ENCODE measurements around the gene TRIM61.
"Not testable (repeated sequence)": the region's sequence is repeated elsewhere in the genome, so short reads cannot be mapped to it uniquely, and the experiment has no call there.

Gene TRIM61

GRCh38 chr4:164956766-164957643, 20.5 kb downstream of the TRIM61 start:
- peak; percentile 72 for DNase-seq

GRCh38 chr4:164955107-164955805, 22.2 kb downstream of the TRIM61 start:
- DNase-seq: no peak

- DNase-seq: no peak
These were observed 24.9 kb downstream of the TRIM61 start for GRCh38 chr4:164952551-164952950.

GRCh38 chr4:164949448-164950143, 27.9 kb downstream of the TRIM61 start:
- DNase-seq: no peak

GRCh38 chr4:164948975-164949374, 28.5 kb downstream of the TRIM61 start:
- no peak for DNase-seq

GRCh38 chr4:164948006-164948405, 29.5 kb downstream of the TRIM61 start:
- DNase-seq: not testable (repeated sequence)

- DNase-seq: no peak
These were observed 30.6 kb downstream of the TRIM61 start for GRCh38 chr4:164946810-164947209.

- no peak for DNase-seq
These were observed 32.3 kb downstream of the TRIM61 start for GRCh38 chr4:164945146-164945545.

- DNase-seq: no peak
These were observed 34.3 kb downstream of the TRIM61 start for GRCh38 chr4:164943192-164943591.

- DNase-seq: no peak
These were observed 39.7 kb downstream of the TRIM61 start for GRCh38 chr4:164937576-164938270.

GRCh38 chr4:164935865-164936606, 41.4 kb downstream of the TRIM61 start:
- DNase-seq: not testable (repeated sequence)

GRCh38 chr4:164935363-164935762, 42.1 kb downstream of the TRIM61 start:
- no peak for DNase-seq

- DNase-seq: no peak
These were observed 44.2 kb downstream of the TRIM61 start for GRCh38 chr4:164933244-164933643.

- DNase-seq: no peak
These were observed 45.7 kb downstream of the TRIM61 start for GRCh38 chr4:164931551-164932324.

- DNase-seq: no peak
These were observed 46.8 kb downstream of the TRIM61 start for GRCh38 chr4:164930647-164931046.

GRCh38 chr4:164927101-164927500, 50.4 kb downstream of the TRIM61 start:
- DNase-seq: not testable (repeated sequence)

GRCh38 chr4:164926301-164926700, 51.2 kb downstream of the TRIM61 start:
- no peak for DNase-seq

GRCh38 chr4:164924670-164925238, 52.7 kb downstream of the TRIM61 start:
- DNase-seq: no peak

GRCh38 chr4:164918956-164919355, 58.5 kb downstream of the TRIM61 start:
- DNase-seq: no peak
